Stomach (tissue), 9 donors: ENCODE measurements around the gene MANF. TPM values are rescaled to one million over a fixed set of nuclear protein-coding genes. Genes with fewer than 3 reads are reported as not detected.

Experiments used
- DNase-seq, 2 donors: peaks; one replicate each; pipeline versions ENCODE4 v3.0.0 to v3.0.0-alpha.2; 2013 to 2019
- H3K27ac ChIP-seq, 5 donors: fragments of 200-600 bp in 4 of 5; sonication (generic) in 4 of 5; one replicate each; pipeline ENCODE4 v1.5.1; 2013 to 2019; ENCODE audit warnings: mild to moderate bottlenecking in 1 of 5, moderate library complexity in 1 of 5
- H3K27me3 ChIP-seq, 3 donors: fragments of 200-600 bp; sonication (generic); one replicate each; pipeline ENCODE4 v1.5.1; 2017 to 2019; ENCODE audit warnings: mixed run types in 1 of 3
- H3K36me3 ChIP-seq, 4 donors: fragments of 200-600 bp; sonication (generic); 1 replicate in 3 of 4; 2 replicates in 1 of 4; pipeline ENCODE4 v1.5.1; 2016 to 2019
- H3K4me1 ChIP-seq, 4 donors: fragments of 200-600 bp; sonication (generic); one replicate each; pipeline ENCODE4 v1.5.1; 2016 to 2019
- H3K4me3 ChIP-seq, 4 donors: fragments of 200-600 bp; sonication (generic) in 3 of 4; one replicate each; pipeline ENCODE4 v1.5.1; 2016 to 2019; ENCODE audit warnings: mild to moderate bottlenecking in 1 of 4
- H3K9me3 ChIP-seq, 4 donors: fragments of 200-600 bp; sonication (generic); one replicate each; pipeline ENCODE4 v1.5.1; 2016 to 2019
- EP300 ChIP-seq: sonication (generic); formaldehyde crosslinking; IDR thresholded peaks from one replicate; pipeline ENCODE4 v1.6.1; 2017; ENCODE audit warnings: antibody characterized with exemption
- POLR2A ChIP-seq, 4 donors: fragments of 450-650 bp; IDR thresholded peaks; one replicate each; pipeline ENCODE4 v1.6.1; 2016; ENCODE audit warnings: antibody characterized with exemption in 4 of 4, control low read depth in 2 of 4, mild to moderate bottlenecking in 1 of 4, moderate library complexity in 1 of 4
- POLR2AphosphoS5 ChIP-seq, 3 donors: sonication (generic); formaldehyde crosslinking; IDR thresholded peaks; one replicate each; pipeline ENCODE4 v1.6.1; 2016; ENCODE audit warnings: antibody characterized with exemption in 3 of 3
- WGBS, 5 donors: extraction: QIAGEN DNeasy Blood & Tissue Kit in 3 of 5; methylation state at CpG; one replicate each; pipeline versions ENCODE4 v1.1.5 to v1.1.7; 2013 to 2018; 5-methylcytosine and 5-hydroxymethylcytosine counted together
- intact Hi-C: fragments of 100-400 bp; cut with DNase I; formaldehyde crosslinking; loops from one replicate; pipeline ENCODE4 v1.15.1; 2023; ENCODE audit warnings: low total_unique reads
- polyA plus RNA-seq, 3 donors: library from polyadenylated mRNA; stranded (reverse); fragments of 200-250 nt; gene quantifications; one replicate each; pipeline ENCODE4 v1.2.3, GENCODE V29; 2013
- total RNA-seq, 5 donors: library from RNA; depleted of rRNA; stranded (reverse); fragments of >200 nt; gene quantifications; one replicate each; pipeline versions ENCODE4 v1.1.0 to v1.2.3, GENCODE V29; 2014 to 2016
- TF ChIP-seq, protein P1 (sequence below), 7 experiments: fragments of 450-650 bp in 4 of 7; fragments of 200-600 bp in 3 of 7; sonication (generic) in 3 of 7; IDR thresholded peaks; one replicate each; pipeline ENCODE4 v1.5.1; 2016 to 2019; ENCODE audit warnings: antibody characterized with exemption in 7 of 7, control low read depth in 2 of 7, mild to moderate bottlenecking in 1 of 7
- donor health status: healthy with polysubstance abuse.
- donor health status: Bipolar disorder and iron deficiency.
- donor health status: healthy.

The MANF gene
- total and polyA plus RNA-seq, 8 donors, result 0.58 to 76.4 (median 31.7) TPM

DNA sequence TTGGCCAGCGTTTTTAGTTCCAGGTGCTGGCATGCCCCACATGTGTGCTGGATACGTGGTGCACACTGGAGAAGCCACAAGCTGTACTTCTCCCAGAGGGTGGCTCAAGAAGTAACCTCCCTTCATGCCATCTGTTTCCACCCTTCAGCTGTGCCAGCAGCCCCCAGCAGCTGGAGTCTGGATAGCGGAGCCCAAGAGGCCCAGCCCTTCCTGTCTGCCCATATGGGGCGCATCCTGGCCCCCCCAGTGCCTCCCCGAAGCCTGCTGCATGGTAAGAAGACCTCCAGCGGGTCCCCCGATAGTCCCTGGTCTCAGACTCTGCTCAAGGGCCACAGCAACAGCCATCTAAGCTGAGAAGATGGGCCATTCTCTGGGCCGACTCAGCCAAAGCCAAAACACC is 5.8 kb upstream of the MANF start:
- H3K4me3 ChIP-seq, result no peak overlapping the region

DNA sequence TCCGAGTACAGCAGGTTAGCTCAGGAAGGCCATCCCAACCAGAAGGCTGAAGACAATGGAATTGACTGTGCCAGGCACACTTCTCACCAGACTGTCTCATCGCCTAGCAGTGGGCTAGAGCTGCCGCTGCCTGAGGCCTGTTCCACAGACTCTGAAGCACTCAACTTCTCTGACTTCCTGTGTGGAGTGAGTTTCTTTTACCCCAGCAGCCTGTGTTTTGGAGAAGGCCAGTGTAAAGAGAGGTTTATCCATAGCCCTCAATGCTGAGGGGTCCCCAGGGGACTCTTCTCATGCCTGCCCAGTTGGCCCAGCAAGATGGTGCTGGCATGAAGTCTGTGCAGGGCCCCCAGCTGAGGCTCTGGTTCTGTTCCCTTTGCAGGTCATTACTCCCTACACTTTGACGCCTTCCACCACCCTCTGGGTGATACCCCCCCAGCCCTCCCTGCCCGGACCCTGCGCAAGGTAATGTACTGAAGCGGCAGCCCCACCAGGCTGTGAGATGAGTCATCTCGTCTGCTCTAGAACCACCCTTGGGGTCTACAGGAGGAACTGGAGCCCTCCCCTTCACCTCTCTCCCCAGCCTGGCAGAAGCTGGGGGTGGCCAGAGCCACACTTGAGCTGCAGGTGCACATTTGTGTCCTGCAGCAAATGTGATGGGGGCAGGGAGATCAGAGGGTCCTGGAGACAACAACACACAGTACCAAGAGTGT is 5.2 kb upstream of the MANF start:
- intact Hi-C loops, result loop anchor here (10.0 kb wide), 1 partner anchor 755 kb away; no protein-coding TSS in a partner anchor
- WGBS, 5 donors, result 78 to 85% (median 83%) methylated on average over 7 to 8 of the region's 8 CpGs

More for the DNA sequence above, 5.8 kb upstream of the MANF start:
- TF ChIP-seq, protein P1, sequence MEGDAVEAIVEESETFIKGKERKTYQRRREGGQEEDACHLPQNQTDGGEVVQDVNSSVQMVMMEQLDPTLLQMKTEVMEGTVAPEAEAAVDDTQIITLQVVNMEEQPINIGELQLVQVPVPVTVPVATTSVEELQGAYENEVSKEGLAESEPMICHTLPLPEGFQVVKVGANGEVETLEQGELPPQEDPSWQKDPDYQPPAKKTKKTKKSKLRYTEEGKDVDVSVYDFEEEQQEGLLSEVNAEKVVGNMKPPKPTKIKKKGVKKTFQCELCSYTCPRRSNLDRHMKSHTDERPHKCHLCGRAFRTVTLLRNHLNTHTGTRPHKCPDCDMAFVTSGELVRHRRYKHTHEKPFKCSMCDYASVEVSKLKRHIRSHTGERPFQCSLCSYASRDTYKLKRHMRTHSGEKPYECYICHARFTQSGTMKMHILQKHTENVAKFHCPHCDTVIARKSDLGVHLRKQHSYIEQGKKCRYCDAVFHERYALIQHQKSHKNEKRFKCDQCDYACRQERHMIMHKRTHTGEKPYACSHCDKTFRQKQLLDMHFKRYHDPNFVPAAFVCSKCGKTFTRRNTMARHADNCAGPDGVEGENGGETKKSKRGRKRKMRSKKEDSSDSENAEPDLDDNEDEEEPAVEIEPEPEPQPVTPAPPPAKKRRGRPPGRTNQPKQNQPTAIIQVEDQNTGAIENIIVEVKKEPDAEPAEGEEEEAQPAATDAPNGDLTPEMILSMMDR (IDR thresholded peaks at IDR 0.05), result no peak
- no peak for TF ChIP-seq EP300
- no peak for TF ChIP-seq POLR2A (IDR thresholded peaks at IDR 0.05)
- no peak for TF ChIP-seq POLR2AphosphoS5 (IDR thresholded peaks at IDR 0.05)
- intact Hi-C loops, result no loop called here
- no peaks in the 10 kb centered on the region for H3K27me3 ChIP-seq
- H3K27ac ChIP-seq, result no peak overlapping the region
- DNase-seq, result no peak
- peaks cover 0 to 4% (median 0%) of the 10 kb centered on the region in 4 donors for H3K36me3 ChIP-seq
- WGBS, 5 donors, result 72 to 83% (median 77%) methylated on average over 3 to 8 of the region's 8 CpGs
- H3K9me3 ChIP-seq, result no peaks in the 10 kb centered on the region
- H3K4me1 ChIP-seq, result peaks cover 8 to 15% (median 14%) of the 10 kb centered on the region in 4 donors

DNA sequence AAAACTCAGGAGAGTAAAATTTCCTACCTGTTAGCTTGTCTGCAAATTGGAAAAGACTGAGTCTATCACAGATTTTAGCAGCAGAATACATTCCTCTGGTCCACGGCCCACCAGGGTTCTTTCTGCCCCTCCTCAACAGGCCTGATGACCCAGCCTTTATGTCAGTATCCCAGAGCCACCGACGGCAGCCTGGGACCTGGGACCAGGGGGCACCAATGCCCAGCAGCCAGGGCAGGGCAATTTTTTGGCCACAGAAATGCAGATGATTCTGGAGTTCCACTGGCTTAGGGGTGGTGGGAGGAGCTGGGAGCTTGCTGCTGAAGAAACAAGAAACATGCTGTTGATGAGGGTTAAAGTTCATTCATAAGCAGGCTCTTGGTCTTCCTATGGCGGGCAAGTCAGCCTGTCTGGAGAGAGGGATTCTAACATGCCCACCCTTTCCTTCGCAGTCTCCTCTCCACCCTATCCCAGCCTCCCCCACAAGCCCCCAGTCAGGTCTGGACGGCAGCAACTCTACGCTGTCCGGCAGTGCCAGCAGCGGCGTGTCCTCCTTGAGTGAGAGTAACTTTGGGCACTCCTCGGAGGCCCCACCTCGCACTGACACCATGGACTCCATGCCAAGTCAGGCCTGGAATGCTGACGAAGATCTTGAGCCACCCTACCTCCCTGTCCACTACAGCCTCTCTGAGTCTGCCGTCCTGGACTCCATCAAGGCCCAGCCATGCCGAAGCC is 4.3 kb upstream of the MANF start:
- Histone ChIP-seq H3K27me3 (no peaks in the 10 kb centered on the region), H3K4me1 (peaks cover 9 to 19% (median 18%) of the 10 kb centered on the region in 4 donors), H3K9me3 (no peaks in the 10 kb centered on the region), H3K27ac (no peak overlapping the region), H3K36me3 (peaks cover 0 to 4% (median 0%) of the 10 kb centered on the region in 4 donors), H3K4me3 (no peak overlapping the region)
- 80 to 88% (median 84%) methylated on average over 11 to 15 of the region's 15 CpGs for WGBS, 5 donors
- intact Hi-C loops, result loop anchor here (10.0 kb wide), 1 partner anchor 756 kb away; no protein-coding TSS in a partner anchor
- DNase-seq, result no peak
- TF ChIP-seq POLR2AphosphoS5 (IDR thresholded peaks at IDR 0.05), result no peak
- TF ChIP-seq, protein P1 (IDR thresholded peaks at IDR 0.05), result no peak
- no peak for TF ChIP-seq POLR2A (IDR thresholded peaks at IDR 0.05)
- TF ChIP-seq EP300, result no peak

More for the DNA sequence above, 5.2 kb upstream of the MANF start:
- Histone ChIP-seq H3K9me3 (no peaks in the 10 kb centered on the region), H3K36me3 (peaks cover 0 to 4% (median 0%) of the 10 kb centered on the region in 4 donors), H3K27ac (no peak overlapping the region), H3K4me3 (no peak overlapping the region), H3K27me3 (no peaks in the 10 kb centered on the region), H3K4me1 (peaks cover 8 to 16% (median 15%) of the 10 kb centered on the region in 4 donors)
- DNase-seq, result no peak
- TF ChIP-seq POLR2A (IDR thresholded peaks at IDR 0.05), result no peak

DNA sequence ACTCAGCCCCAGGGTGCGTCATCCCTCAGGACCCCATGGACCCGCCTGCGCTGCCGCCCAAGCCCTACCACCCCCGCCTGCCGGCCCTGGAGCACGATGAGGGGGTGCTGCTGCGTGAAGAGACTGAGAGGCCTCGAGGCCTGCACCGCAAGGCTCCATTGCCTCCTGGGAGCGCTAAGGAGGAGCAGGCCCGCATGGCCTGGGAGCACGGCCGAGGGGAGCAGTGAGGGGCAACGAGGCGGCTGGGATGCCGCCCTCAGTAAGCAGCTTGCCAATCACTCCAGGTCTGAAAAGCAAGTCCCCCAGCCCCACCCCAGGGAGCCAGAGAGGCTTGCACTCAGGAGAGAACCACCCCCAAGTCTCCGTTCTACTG is 3.8 kb upstream of the MANF start:
- H3K9me3 ChIP-seq, result no peaks in the 10 kb centered on the region
- TF ChIP-seq, protein P1 (IDR thresholded peaks at IDR 0.05), result no peak
- TF ChIP-seq POLR2A (IDR thresholded peaks at IDR 0.05) (no peak), POLR2AphosphoS5 (IDR thresholded peaks at IDR 0.05) (no peak), EP300 (no peak)
- H3K4me3 ChIP-seq, result no peak overlapping the region
- peaks cover 15 to 25% (median 24%) of the 10 kb centered on the region in 4 donors for H3K4me1 ChIP-seq
- intact Hi-C loops, result loop anchor here (10.0 kb wide), 1 partner anchor 757 kb away; no protein-coding TSS in a partner anchor
- no peak overlapping the region for H3K27ac ChIP-seq
- 90 to 95% (median 94%) methylated on average over 9 to 18 of the region's 18 CpGs for WGBS, 5 donors
- no peak for DNase-seq
- H3K36me3 ChIP-seq, result peaks cover 0 to 4% (median 0%) of the 10 kb centered on the region in 4 donors
- no peaks in the 10 kb centered on the region for H3K27me3 ChIP-seq
